Suprapubic skin (tissue), 3 donors: Measurements from ENCODE around the gene YIF1A.

Experiments
- CTCF ChIP-seq, 2 donors: fragments of 200-600 bp in 1 of 2; fragments of 450-650 bp in 1 of 2; sonication (generic) in 1 of 2; IDR thresholded peaks; one replicate each; pipeline ENCODE4 v1.5.1; 2016 to 2019; ENCODE audit warnings: antibody characterized with exemption in 2 of 2, mild to moderate bottlenecking in 1 of 2, moderate library complexity in 1 of 2
- POLR2A ChIP-seq, 2 donors: fragments of 450-650 bp; IDR thresholded peaks; one replicate each; pipeline ENCODE4 v1.6.1; 2017; ENCODE audit warnings: antibody characterized with exemption in 2 of 2, mild to moderate bottlenecking in 2 of 2, moderate library complexity in 2 of 2

- no peak for TF ChIP-seq CTCF (IDR thresholded peaks at IDR 0.05)
- no peak for TF ChIP-seq POLR2A (IDR thresholded peaks at IDR 0.05)
These were observed 26.8 kb downstream of the YIF1A start for GRCh38 chr11:66262191-66262590.
